ENCODE measurements around the gene FGG. TPM values are rescaled to one million over a fixed set of nuclear protein-coding genes. Genes with fewer than 3 reads are reported as not detected.

FGG gene
- total and polyA plus RNA-seq, 2 of the 13 experiments (the other 11 are each of a cell fraction or from before 2014, with no cell fraction given), result 1,037 to 2,423 TPM

- TF ChIP-seq, protein P1, sequence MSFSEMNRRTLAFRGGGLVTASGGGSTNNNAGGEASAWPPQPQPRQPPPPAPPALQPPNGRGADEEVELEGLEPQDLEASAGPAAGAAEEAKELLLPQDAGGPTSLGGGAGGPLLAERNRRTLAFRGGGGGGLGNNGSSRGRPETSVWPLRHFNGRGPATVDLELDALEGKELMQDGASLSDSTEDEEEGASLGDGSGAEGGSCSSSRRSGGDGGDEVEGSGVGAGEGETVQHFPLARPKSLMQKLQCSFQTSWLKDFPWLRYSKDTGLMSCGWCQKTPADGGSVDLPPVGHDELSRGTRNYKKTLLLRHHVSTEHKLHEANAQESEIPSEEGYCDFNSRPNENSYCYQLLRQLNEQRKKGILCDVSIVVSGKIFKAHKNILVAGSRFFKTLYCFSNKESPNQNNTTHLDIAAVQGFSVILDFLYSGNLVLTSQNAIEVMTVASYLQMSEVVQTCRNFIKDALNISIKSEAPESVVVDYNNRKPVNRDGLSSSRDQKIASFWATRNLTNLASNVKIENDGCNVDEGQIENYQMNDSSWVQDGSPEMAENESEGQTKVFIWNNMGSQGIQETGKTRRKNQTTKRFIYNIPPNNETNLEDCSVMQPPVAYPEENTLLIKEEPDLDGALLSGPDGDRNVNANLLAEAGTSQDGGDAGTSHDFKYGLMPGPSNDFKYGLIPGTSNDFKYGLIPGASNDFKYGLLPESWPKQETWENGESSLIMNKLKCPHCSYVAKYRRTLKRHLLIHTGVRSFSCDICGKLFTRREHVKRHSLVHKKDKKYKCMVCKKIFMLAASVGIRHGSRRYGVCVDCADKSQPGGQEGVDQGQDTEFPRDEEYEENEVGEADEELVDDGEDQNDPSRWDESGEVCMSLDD (CRISPR knock-in tag; IDR thresholded peaks at IDR 0.05; ENCODE audit: borderline replicate concordance), result no peak
- peak; percentile 98 for TF ChIP-seq CEBPB (IDR thresholded peaks at IDR 0.05; ENCODE audit: borderline replicate concordance, low read depth, low read length)
- TF ChIP-seq HNF4A (CRISPR knock-in tag; IDR thresholded peaks at IDR 0.05), result peak; percentile 84
- TF ChIP-seq NR2C2 (CRISPR knock-in tag; IDR thresholded peaks at IDR 0.05; ENCODE audit: borderline replicate concordance), result peak; percentile 60; the same call in 1 of the 2 replicates
- TF ChIP-seq FOXA1 (IDR thresholded peaks at IDR 0.05), result 0 out of 2 replicates have a peak, but pooled peaks have one; percentile 23
- TF ChIP-seq FOXA1 (CRISPR knock-in tag; IDR thresholded peaks at IDR 0.05), result peak; percentile 92
- no peak; the same call in 1 of the 2 replicates for TF ChIP-seq SAFB2 (CRISPR knock-in tag; IDR thresholded peaks at IDR 0.05; ENCODE audit: borderline replicate concordance, low read depth)
- peak; percentile 48; the same call in 1 of the 2 replicates for TF ChIP-seq ZNF124 (CRISPR knock-in tag; IDR thresholded peaks at IDR 0.05)
- TF ChIP-seq YEATS4 (CRISPR knock-in tag; IDR thresholded peaks at IDR 0.05; ENCODE audit: borderline replicate concordance), result no peak
- TF ChIP-seq CHD2 (IDR thresholded peaks at IDR 0.05; ENCODE audit: low read depth, low read length), result no peak
- no peak for TF ChIP-seq SNAI1 (CRISPR knock-in tag; IDR thresholded peaks at IDR 0.05; ENCODE audit: borderline replicate concordance)
- no peak for TF ChIP-seq ZNF337 (CRISPR knock-in tag; IDR thresholded peaks at IDR 0.05; ENCODE audit: borderline replicate concordance, low read depth)
- peak; percentile 73 for TF ChIP-seq TCF7 (IDR thresholded peaks at IDR 0.05; ENCODE audit: low read depth)
- no peak for TF ChIP-seq ZNF30 (CRISPR knock-in tag; IDR thresholded peaks at IDR 0.05)
- TF ChIP-seq CHD4 (IDR thresholded peaks at IDR 0.05; ENCODE audit: borderline replicate concordance, low read length), result no peak
- TF ChIP-seq ZFAT (CRISPR knock-in tag; conservative IDR thresholded peaks at IDR 0.05), result no peak
- no peak for TF ChIP-seq THAP7 (CRISPR knock-in tag; IDR thresholded peaks at IDR 0.05)
- TF ChIP-seq, protein P2, sequence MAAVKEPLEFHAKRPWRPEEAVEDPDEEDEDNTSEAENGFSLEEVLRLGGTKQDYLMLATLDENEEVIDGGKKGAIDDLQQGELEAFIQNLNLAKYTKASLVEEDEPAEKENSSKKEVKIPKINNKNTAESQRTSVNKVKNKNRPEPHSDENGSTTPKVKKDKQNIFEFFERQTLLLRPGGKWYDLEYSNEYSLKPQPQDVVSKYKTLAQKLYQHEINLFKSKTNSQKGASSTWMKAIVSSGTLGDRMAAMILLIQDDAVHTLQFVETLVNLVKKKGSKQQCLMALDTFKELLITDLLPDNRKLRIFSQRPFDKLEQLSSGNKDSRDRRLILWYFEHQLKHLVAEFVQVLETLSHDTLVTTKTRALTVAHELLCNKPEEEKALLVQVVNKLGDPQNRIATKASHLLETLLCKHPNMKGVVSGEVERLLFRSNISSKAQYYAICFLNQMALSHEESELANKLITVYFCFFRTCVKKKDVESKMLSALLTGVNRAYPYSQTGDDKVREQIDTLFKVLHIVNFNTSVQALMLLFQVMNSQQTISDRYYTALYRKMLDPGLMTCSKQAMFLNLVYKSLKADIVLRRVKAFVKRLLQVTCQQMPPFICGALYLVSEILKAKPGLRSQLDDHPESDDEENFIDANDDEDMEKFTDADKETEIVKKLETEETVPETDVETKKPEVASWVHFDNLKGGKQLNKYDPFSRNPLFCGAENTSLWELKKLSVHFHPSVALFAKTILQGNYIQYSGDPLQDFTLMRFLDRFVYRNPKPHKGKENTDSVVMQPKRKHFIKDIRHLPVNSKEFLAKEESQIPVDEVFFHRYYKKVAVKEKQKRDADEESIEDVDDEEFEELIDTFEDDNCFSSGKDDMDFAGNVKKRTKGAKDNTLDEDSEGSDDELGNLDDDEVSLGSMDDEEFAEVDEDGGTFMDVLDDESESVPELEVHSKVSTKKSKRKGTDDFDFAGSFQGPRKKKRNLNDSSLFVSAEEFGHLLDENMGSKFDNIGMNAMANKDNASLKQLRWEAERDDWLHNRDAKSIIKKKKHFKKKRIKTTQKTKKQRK (IDR thresholded peaks at IDR 0.05; ENCODE audit: low read length), result no peak
- TF ChIP-seq PRMT3 (CRISPR knock-in tag; IDR thresholded peaks at IDR 0.05; ENCODE audit: borderline replicate concordance, low read depth), result no peak
- TF ChIP-seq SMYD3 (CRISPR knock-in tag; IDR thresholded peaks at IDR 0.05), result no peak
- TF ChIP-seq THYN1 (CRISPR knock-in tag; IDR thresholded peaks at IDR 0.05; ENCODE audit: borderline replicate concordance, low read depth), result no peak
- no peak for TF ChIP-seq ZNF816 (CRISPR knock-in tag; IDR thresholded peaks at IDR 0.05; ENCODE audit: borderline replicate concordance)
Observed at GRCh38 chr4:154577324-154577723, 35.1 kb downstream of the FGG start (continued).

Data from HepG2 (cell line).